Activated naive CD4-positive, alpha-beta T cell treated with anti-CD3 and anti-CD28 coated beads, Interleukin-2, amount 50 U/mL, for 16 hours (primary cell): ENCODE data around the gene ECE2.

Experiments
- DNase-seq: peaks from one replicate; pipeline ENCODE4 v3.0.0-alpha.2; 2020

The ECE2 gene

GRCh38 chr3:184315871-184316661, 40.2 kb downstream of the ECE2 start:
- no peak for DNase-seq

DNA sequence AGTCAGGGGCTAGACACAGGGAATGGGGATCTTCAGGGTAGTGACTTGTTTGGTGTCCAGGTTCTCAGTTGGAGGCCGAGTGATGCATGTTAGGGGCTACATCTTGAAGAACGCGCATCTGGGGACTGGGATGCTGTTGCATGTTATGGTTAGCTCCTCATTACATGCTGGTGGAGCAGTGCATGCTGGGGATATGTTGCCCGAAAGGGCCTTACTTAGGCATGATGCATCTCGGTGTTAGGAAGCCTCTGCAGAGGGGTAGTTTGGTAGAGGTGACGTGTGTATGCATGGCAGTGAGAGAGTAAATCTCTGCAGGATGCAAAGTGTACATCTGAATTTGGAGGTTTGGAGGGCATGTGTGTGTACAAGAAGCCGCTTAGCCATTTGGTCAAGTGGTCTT, 41.0 kb downstream of the ECE2 start:
- DNase-seq = no peak

- DNase-seq = no peak
Observed at GRCh38 chr3:184317201-184317600, 41.4 kb downstream of the ECE2 start.

DNA sequence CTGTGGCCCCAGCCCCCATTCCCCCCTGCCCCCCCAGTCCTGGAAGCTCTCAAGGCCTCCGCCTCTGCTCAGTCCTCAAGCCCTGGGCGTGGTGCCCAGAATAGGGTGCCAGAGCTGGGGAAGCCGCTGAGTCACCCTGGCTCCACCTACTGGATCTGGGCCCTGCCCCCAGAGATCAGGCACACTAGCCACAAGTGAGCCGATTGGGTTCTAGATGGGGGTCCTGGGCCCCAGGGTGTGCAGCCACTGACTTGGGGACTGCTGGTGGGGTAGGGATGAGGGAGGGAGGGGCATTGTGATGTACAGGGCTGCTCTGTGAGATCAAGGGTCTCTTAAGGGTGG, 44.3 kb downstream of the ECE2 start:
- DNase-seq = peak; percentile 61

DNA sequence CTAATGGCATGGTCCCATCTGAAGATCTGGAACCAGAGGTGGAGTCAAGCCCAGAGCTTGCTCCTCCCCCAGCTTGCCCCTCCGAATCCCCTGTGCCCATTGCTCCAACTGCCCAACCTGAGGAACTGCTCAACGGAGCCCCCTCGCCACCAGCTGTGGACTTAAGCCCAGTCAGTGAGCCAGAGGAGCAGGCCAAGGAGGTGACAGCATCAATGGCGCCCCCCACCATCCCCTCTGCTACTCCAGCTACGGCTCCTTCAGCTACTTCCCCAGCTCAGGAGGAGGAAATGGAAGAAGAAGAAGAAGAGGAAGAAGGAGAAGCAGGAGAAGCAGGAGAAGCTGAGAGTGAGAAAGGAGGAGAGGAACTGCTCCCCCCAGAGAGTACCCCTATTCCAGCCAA, 45.8 kb downstream of the ECE2 start:
- DNase-seq = no peak

- no peak for DNase-seq
Observed at GRCh38 chr3:184322731-184323487, 47.1 kb downstream of the ECE2 start.

- DNase-seq = no peak
Observed at GRCh38 chr3:184323696-184324095, 47.9 kb downstream of the ECE2 start.

DNA sequence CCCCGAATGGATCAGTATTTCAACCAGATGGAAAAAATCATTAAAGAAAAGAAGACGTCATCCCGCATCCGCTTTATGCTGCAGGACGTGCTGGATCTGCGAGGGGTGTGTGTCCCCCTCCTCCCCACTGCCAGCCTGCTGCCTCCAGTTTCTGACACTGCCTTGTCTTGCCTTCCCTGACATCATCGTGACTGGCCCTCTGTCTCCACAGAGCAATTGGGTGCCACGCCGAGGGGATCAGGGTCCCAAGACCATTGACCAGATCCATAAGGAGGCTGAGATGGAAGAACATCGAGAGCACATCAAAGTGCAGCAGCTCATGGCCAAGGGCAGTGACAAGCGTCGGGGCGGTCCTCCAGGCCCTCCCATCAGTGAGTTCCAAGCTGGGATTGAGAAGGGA, 49.4 kb downstream of the ECE2 start:
- DNase-seq = no peak

DNA sequence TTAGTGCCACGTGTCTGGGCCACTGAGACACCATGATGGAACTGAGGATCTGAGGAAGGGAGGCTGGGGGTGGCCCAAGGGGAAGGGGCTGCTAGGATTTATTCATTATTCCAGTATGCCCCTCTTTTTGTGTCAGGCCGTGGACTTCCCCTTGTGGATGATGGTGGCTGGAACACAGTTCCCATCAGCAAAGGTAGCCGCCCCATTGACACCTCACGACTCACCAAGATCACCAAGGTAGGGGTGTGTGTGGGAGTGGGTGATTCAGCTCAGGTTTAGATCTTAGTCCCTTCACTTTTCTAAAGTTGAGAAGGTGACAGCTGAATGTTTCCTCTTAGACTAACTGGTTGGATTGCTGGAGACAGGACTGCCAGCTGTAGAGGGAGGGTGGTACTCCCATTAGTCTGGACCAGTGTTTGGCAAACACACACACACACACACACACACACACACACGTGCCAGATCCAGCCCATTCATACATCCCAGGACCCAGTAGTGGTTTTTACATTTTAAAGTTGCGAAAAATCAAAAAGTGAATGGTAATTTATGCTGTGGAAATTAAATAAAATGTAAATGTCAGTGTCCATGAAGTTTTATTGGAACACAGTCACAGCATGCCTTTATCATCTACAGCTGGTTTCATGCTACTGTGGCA, 50.0 kb downstream of the ECE2 start:
- DNase-seq = peak; percentile 66

DNA sequence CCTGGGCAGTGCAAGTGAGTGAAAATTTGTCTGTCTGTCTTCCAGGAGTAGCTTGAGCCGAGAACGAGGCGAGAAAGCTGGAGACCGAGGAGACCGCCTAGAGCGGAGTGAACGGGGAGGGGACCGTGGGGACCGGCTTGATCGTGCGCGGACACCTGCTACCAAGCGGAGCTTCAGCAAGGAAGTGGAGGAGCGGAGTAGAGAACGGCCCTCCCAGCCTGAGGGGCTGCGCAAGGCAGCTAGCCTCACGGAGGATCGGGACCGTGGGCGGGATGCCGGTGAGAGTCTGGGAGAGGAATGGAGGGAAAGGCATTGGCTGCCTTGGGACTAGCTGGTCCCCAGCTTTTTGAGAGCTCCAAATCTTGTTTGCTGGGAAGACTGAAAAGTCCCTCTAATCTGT, 51.3 kb downstream of the ECE2 start:
- no peak for DNase-seq

GRCh38 chr3:184328516-184328915, 52.7 kb downstream of the ECE2 start:
- DNase-seq = no peak

DNA sequence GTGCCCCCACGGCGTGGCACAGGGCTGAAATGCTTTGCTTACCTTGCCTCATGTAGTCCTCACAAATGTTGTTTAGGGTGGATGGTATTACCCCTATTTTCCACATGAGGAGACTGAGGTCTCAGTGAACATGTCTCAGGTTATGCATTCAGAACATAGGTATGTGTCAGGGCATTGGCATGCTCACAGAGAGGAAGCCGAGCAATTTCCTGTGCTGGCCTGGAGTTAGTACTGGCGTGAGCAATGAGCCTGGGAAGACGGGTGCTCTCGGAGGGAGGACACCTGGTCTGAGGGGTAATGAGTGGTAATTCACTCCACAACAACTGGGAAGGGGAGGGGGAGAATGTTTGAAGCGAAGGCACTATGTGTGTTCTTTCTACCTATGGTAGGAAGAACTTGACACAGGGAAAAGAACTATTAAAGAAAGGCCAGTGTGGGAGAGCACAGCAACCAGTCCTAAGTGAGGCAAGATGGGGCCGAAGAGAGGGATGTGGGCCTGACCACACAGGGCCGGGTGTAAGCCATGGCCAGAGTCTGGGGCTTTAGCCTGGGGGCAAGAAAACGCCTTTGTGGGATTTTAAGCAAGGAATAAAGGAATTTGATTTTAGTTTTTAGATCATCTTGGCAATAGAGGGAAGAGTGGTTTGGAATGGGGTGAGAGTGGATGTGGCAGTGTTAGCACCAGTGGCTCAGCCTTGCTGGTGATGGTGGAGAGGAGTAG, 56.7 kb downstream of the ECE2 start:
- no peak for DNase-seq

GRCh38 chr3:184333190-184333589, 57.4 kb downstream of the ECE2 start:
- no peak for DNase-seq

GRCh38 chr3:184333700-184334099, 57.9 kb downstream of the ECE2 start:
- no peak for DNase-seq

GRCh38 chr3:184334470-184335158, 58.8 kb downstream of the ECE2 start:
- peak; percentile 42 for DNase-seq

DNA sequence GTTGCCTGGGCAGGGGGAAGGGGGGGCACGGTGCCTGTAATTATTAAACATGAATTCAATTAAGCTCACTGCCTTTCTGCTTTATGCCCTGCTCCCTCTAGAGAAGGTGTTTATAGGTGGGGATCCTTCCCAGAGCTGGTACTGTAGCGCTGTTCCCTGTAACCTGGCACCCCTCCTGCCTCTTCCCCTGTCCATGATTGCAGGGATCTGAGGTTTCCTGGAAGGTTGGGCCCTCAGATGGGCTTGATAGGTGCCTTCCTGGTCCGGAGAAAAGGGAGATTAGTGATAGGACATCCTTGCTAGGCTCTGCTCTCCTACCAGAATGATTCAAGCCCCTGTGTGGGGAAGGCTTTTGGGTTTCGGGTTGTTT, 59.5 kb downstream of the ECE2 start:
- no peak for DNase-seq

- peak; percentile 88 for DNase-seq
Observed at GRCh38 chr3:184335661-184336546, 60.1 kb downstream of the ECE2 start.

- no peak for DNase-seq
Observed at GRCh38 chr3:184336547-184337398, 61.0 kb downstream of the ECE2 start.

DNA sequence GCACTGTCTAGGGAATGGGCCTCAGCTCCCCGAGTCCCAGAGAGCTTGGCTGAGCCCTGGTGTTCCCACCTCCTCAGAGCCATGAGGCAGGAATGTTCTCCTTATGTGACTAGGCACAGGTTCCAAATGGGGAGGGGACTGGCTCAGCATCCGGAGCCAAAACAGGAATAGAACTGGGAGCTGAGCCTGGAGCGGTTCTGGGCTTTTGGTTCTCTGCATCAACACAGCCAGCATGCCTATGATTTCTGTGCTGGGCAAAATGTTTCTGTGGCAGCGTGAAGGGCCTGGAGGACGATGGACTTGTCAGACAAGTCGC, 61.5 kb downstream of the ECE2 start, which contains the start of gene FAM131A:
Gene FAM131A, plus strand, starts transcription at position 202 of the 316 bp plus-strand sequence. Its CDS starts 31 bp downstream, at position 233.
- no peak for DNase-seq

- DNase-seq = no peak
Observed at GRCh38 chr3:184337981-184338380, 62.2 kb downstream of the ECE2 start.

- DNase-seq = no peak
Observed at GRCh38 chr3:184338511-184338945, 62.7 kb downstream of the ECE2 start.
